Large intestine (tissue), 3 donors: ENCODE results near the gene FUS. TPM values are rescaled to one million over a fixed set of nuclear protein-coding genes. Genes with fewer than 3 reads are reported as not detected.
"Not testable (repeated sequence)": the region's sequence is repeated elsewhere in the genome, so short reads cannot be mapped to it uniquely, and the experiment has no call there.

ENCODE experiments used
- DNase-seq, 2 donors: peaks; one replicate each; pipeline versions ENCODE4 v3.0.0 to v3.0.0-alpha.2; 2013
- H3K27ac ChIP-seq: one replicate; pipeline ENCODE4 v1.5.1; 2013; ENCODE audit warnings: low read length
- H3K27me3 ChIP-seq: 2 replicates; pipeline ENCODE4 v1.6.1; 2013; ENCODE audit warnings: low read length; ENCODE audit not compliant: control insufficient read depth, insufficient read depth
- H3K36me3 ChIP-seq: 2 replicates; pipeline ENCODE4 v1.6.1; 2013; ENCODE audit warnings: low read length; ENCODE audit not compliant: control insufficient read depth, insufficient read depth
- H3K4me1 ChIP-seq: one replicate; pipeline ENCODE4 v1.6.1; 2013; ENCODE audit warnings: low read length; ENCODE audit not compliant: control insufficient read depth, insufficient read depth
- H3K4me3 ChIP-seq: one replicate; pipeline ENCODE4 v1.5.1; 2013; ENCODE audit warnings: low read length
- H3K9me3 ChIP-seq: one replicate; pipeline ENCODE4 v1.6.1; 2013; ENCODE audit warnings: mild to moderate bottlenecking, low read depth, low read length, moderate library complexity; ENCODE audit not compliant: control insufficient read depth
- WGBS: methylation state at CpG from one replicate; pipeline ENCODE4 v1.1.5; 2013; ENCODE audit warnings: low lambda C conversion rate; ENCODE audit not compliant: insufficient coverage; 5-methylcytosine and 5-hydroxymethylcytosine counted together
- polyA plus RNA-seq: library from polyadenylated mRNA; unstranded; fragments of 120-200 nt; gene quantifications from one replicate; pipeline ENCODE4 v1.2.1, GENCODE V29; 2013

FUS gene
- polyA plus RNA-seq, 1 donor = 494 TPM

DNA sequence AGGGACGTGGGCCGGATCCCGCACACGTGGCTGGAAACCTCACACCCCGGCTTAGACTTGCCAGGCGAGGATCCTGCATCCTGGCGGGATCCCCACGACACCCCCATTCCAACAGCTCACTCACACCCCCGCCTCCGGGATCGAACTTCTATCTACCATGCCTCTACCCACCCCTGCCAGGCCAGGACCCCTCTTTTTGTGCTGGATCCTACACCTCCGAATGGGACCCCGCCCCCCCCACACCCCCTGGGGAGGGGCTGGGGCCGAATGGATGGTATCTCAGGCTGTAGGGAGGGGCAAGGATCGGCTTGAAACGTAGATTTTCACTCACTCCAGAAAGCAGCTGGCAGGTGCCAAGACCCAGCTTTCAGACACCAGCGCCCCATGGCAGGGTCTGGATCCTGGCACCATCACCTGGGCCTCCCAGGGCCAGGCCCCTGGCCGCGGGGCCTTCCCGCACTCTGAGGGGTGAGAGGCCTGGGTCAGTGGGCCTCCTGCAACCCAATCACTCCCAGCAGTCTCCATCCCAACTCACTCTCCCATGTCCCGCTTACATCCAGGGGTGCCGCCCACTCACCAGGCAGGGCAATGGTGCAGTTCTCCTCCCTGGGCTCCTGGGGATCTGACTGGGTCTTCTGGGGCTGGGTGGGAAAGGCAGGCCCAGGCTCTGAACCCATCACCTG is 36.8 kb upstream of the FUS start:
- DNase-seq = peak in 1 of 2 donors; percentile 15
- no peak overlapping the region for H3K4me3 ChIP-seq
- peaks cover 6% of the 10 kb centered on the region for H3K9me3 ChIP-seq
- peaks cover 14% of the 10 kb centered on the region for H3K27me3 ChIP-seq
- H3K4me1 ChIP-seq = peaks cover 37% of the 10 kb centered on the region
- WGBS = no CpG with 5 or more reads among the region's 22 CpGs
- no peak overlapping the region for H3K27ac ChIP-seq
- H3K36me3 ChIP-seq = no peaks in the 10 kb centered on the region

DNA sequence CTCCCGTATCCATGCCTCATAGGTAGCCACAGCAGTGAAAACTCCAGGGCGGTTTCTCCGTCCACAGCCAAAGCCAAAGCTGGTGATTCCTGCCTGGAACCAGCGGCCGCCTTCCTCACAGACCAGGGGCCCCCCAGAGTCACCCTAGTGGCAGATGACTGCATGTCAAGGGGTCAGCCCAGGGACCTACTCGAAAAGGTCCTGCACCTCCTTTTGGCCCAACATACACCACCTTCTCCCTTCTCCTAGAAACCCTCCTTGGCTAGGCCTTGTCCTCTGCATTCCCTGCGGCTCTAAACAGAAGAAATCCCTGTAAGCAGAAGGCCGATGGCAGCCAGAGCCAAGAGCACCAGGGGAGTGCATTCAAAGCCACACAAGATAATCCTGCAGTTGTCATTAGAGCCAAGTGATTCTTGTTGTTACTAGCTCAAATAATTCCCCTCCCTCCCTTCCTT is 36.2 kb upstream of the FUS start:
- Histone ChIP-seq H3K27me3 (peaks cover 17% of the 10 kb centered on the region), H3K4me1 (peaks cover 31% of the 10 kb centered on the region), H3K4me3 (no peak overlapping the region), H3K9me3 (peaks cover 6% of the 10 kb centered on the region), H3K36me3 (no peaks in the 10 kb centered on the region), H3K27ac (no peak overlapping the region)
- 86% methylated on average over 1 of the region's 8 CpGs for WGBS
- no peak for DNase-seq

DNA sequence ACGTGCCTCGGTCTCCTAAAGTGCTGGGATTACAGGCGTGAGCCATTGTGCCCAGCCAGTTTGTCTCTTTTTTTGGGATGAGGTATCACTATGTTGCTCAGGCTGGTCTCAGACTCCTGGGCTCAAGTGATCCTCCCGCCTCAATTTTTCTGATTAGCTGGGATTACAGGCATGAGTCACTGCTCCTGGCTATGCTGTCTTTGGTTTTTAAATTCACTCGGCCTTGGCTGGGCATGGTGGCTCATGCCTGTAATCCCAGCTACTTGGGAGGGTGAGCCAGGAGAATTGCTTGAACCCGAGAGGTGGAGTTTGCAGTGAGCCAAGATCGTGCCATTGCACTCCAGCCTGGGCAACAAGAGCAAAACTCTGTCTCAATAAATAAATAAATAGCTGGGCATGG is 35.5 kb upstream of the FUS start:
- H3K4me3 ChIP-seq, H3K36me3 ChIP-seq, H3K27ac ChIP-seq, DNase-seq, H3K9me3 ChIP-seq: not testable (repeated sequence)
- 100% methylated on average over 1 of the region's 7 CpGs for WGBS
- Histone ChIP-seq H3K4me1 (peaks cover 24% of the 10 kb centered on the region), H3K27me3 (peaks cover 17% of the 10 kb centered on the region)

DNA sequence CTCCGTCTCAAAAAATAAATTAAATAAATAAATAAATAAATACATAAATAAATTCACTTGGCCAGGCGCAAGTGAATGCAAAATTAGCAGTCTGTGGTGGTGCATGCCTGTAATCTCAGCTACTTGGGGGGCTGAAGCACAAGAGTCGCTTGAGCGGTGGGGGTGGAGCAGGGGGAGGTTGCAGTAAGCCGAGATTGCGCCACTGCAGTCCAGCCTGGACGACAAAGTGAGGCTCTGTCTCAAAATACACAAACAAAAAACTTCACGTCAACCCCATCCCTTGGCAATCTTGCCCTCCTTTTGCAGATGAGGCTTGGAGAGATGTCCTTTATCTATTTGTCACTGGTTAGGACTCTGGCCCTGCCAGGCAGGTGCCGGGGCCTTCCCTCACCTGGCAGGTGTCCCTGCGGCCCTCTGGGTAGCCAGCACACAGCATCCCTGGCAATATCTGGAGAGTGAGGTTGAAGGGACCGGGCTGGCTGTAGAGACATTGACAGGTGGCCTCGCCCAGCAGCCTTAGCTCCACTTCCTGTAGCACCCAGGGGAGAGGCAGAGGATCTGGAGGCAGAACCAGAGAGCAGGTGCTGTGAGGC is 34.4 kb upstream of the FUS start:
- no peak overlapping the region for H3K27ac ChIP-seq
- peaks cover 24% of the 10 kb centered on the region for H3K4me1 ChIP-seq
- no peak for DNase-seq
- H3K4me3 ChIP-seq = no peak overlapping the region
- no peaks in the 10 kb centered on the region for H3K36me3 ChIP-seq
- peaks cover 17% of the 10 kb centered on the region for H3K27me3 ChIP-seq
- H3K9me3 ChIP-seq = peaks cover 6% of the 10 kb centered on the region
- 80% methylated on average over 1 of the region's 12 CpGs for WGBS

DNA sequence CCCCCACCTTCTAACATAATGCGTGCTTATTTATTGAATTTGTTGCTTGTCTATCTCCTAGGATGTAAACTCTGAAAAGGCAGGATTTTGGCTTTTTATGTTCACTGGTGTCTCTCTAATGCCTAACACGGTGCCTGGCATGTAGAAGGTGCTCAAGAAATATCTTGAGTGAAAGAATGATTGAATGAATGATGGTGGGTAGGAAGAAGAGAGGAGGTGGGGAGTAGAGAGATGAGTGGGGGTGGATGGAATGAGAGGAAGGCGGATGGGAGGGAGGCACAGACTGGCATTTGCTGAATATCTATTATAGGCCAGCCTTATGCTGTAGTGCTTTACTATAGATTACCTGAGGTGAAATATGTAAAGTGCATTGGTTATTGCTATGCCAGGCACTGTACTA is 32.4 kb upstream of the FUS start:
- H3K27me3 ChIP-seq = peaks cover 17% of the 10 kb centered on the region
- H3K4me3 ChIP-seq = no peak overlapping the region
- H3K4me1 ChIP-seq = peaks cover 11% of the 10 kb centered on the region
- no peak overlapping the region for H3K27ac ChIP-seq
- H3K36me3 ChIP-seq = no peaks in the 10 kb centered on the region
- H3K9me3 ChIP-seq = peaks cover 6% of the 10 kb centered on the region
- 100% methylated on average over 1 of the region's 3 CpGs for WGBS
- no peak for DNase-seq

DNA sequence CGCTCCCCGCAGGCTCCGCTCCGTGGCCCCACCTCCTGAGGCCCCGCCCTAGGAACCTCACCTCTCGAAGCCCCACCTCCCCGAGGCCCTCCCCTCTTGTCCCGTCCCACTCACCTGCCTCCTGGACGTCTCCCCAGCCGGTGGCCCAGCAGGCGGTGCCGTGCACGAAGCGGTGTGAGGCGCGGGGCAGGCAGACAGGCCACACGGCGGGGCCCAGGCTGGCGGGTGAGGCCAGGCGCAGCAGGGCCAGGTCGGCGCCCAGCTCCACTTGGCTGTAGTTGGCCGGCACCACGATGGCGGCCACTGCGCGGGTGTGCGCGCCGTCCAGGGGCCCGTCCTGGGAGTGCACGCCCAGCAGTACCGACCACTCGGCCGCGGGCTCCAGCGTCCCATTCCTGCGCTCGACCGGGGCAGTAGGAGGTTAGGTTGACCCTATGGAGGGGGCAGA is 31.6 kb upstream of the FUS start:
- H3K27me3 ChIP-seq = peaks cover 17% of the 10 kb centered on the region
- peaks cover 8% of the 10 kb centered on the region for H3K4me1 ChIP-seq
- no peak overlapping the region for H3K4me3 ChIP-seq
- peaks cover under 1% of the 10 kb centered on the region for H3K9me3 ChIP-seq
- no peak overlapping the region for H3K27ac ChIP-seq
- peak; percentile 63 to 82 for DNase-seq
- no peaks in the 10 kb centered on the region for H3K36me3 ChIP-seq
- no CpG with 5 or more reads among the region's 40 CpGs for WGBS

DNA sequence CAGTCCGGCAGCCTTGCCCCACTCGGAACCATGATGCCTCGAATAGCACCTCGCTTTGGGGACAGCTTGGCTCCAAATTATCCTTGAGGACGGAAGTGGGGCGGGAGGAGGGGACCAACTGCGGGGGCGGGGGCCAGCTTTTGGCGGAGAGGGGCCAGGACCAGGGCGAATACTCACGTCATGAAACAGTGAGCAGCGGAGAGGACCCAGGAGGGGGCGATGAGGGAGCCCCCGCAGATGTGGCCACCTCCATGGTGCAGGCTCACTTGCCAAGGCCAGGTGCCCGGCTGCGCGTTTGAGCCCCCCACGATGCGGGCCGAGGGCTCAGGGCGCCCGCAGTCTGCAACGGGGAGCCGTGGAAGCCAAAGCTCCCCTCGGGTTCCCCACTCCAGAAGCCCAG is 31.0 kb upstream of the FUS start:
- Histone ChIP-seq H3K27ac (no peak overlapping the region), H3K36me3 (no peaks in the 10 kb centered on the region), H3K27me3 (peaks cover 17% of the 10 kb centered on the region), H3K9me3 (no peaks in the 10 kb centered on the region), H3K4me3 (no peak overlapping the region), H3K4me1 (peaks cover 8% of the 10 kb centered on the region)
- DNase-seq = no peak
- WGBS = no CpG with 5 or more reads among the region's 25 CpGs

DNA sequence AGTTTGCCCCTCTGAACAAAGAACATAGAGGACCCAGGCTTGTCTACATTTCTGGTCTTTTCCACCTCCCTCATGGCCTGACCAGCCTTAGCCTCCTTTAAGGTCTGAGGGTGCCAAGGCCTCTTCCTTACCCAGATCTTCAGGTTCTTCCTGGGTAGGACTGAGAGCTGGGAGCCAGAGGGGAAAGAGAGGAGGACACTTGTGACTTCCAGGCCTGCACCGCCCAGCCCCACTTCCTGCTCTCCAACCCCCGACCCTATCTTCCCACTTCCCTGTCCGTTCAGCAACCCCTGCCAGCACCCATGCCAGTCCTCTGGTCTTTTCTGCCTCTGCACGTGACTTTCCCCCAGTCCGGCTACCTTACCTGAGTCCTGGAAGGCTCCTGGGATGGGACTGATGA is 30.6 kb upstream of the FUS start:
- peaks cover 17% of the 10 kb centered on the region for H3K27me3 ChIP-seq
- H3K27ac ChIP-seq = no peak overlapping the region
- H3K4me3 ChIP-seq = no peak overlapping the region
- H3K4me1 ChIP-seq = peaks cover 8% of the 10 kb centered on the region
- WGBS = no CpG with 5 or more reads among the region's 5 CpGs
- H3K9me3 ChIP-seq = no peaks in the 10 kb centered on the region
- DNase-seq = no peak
- no peaks in the 10 kb centered on the region for H3K36me3 ChIP-seq

DNA sequence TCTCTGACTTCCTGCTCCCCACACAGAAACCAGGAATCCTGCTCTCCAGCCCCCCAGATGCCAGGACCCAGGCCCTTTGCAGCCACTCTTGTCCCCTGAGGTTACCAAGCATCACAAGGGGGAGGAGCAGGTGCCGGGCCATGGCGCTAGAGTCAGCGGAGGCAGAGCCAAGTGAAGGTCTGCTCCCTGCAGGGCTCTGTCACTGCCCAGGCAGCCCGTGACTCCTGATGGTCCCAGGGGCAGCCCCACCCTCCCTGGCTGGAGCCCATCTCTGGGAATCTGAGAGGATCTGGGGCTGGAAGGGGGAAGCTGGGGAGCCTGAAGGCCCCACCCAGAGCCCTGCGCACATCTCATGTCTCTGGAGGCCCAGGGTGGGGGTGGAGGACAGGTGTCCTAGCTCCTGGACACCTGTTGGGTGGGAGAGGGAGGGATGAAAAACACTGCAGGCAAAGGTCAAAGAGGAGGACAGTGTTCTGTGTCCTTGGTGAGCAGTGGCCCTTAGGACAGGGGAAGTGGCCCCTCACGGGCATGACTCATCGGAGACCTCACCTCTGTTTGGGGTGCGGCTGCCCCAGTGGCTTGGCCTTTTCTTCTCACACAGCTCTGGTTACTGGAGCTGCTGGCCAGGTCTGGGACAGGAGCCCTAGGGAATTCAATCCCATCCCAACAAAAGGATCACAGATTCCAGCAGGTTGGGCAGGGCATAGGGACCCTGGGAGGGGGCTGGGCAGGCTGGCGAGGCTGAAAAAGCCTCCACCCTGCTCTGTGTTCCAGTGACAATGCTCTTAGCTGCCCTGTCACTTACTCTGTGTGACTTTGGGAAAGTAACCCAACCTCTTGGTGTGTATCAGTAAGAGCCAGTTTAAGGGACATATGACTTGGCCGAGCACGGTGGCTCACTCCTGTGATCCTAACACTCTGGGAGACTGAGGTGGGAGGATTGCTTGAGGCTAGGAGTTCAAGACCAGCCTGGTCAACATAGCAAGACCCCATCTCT is 29.7 kb upstream of the FUS start, which contains the start of gene PRSS36:
PRSS36 (minus strand) TSS at position 173 of the 997 bp plus-strand sequence; CDS start at position 142, 31 bp downstream.
- Histone ChIP-seq H3K4me3 (no peak within 1 kb of the TSS), H3K9me3 (no peaks in the 10 kb centered on the region), H3K4me1 (peaks cover 8% of the 10 kb centered on the region), H3K36me3 (no peaks in the 10 kb centered on the region), H3K27ac (no peak within 1 kb of the TSS), H3K27me3 (peaks cover 17% of the 10 kb centered on the region)
- no peak for DNase-seq
- WGBS = no CpG with 5 or more reads among the region's 11 CpGs

DNA sequence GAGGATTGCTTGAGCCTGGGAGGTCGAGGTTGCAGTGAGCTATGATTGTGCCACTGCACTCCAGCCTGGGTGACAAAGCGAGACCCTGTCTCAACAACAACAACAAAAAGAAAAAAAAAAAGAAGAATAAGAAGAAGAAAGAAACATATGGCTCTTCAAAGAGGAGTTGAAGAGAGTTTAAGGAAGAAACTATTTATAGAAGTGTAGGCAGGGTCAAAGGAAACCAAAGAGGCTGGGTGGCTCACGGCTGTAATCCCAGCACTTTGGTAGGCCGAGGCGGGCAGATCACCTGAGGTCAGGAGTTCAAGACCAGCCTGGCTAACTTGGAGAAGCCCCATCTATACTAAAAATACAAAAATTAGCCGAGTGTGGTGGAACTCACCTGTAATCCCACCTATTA is 29.0 kb upstream of the FUS start:
- not testable (repeated sequence) for DNase-seq, H3K36me3 ChIP-seq, H3K27ac ChIP-seq, H3K4me1 ChIP-seq, H3K9me3 ChIP-seq, H3K4me3 ChIP-seq
- peaks cover 13% of the 10 kb centered on the region for H3K27me3 ChIP-seq
- WGBS = 70% methylated on average over 2 of the region's 6 CpGs
